Osteoblast (primary cell): ENCODE data around the gene APOA4. TPM values are rescaled to one million over a fixed set of nuclear protein-coding genes. Genes with fewer than 3 reads are reported as not detected.
A peak's percentile ranks its signal among the peaks of the same experiment; 100 is the strongest.
"Not testable (repeated sequence)": the region's sequence is repeated elsewhere in the genome, so short reads cannot be mapped to it uniquely, and the experiment has no call there.

Experiments
- DNase-seq: peaks from one replicate; pipeline ENCODE4 v3.0.0; 2011; ENCODE audit warnings: low spot score, mixed read lengths; ENCODE audit not compliant: insufficient read length; ENCODE audit errors: missing footprints
- H2AFZ ChIP-seq: 2 replicates; pipeline ENCODE4 v1.6.0; 2011; ENCODE audit warnings: mild to moderate bottlenecking, low read length
- H3K27ac ChIP-seq: 2 replicates; pipeline ENCODE4 v1.5.1; 2011; ENCODE audit warnings: mild to moderate bottlenecking, low read depth, low read length, moderate library complexity
- H3K27me3 ChIP-seq: 2 replicates; pipeline ENCODE4 v1.6.0; 2012; ENCODE audit warnings: mild to moderate bottlenecking, control low read depth, inconsistent platforms, low read length, moderate library complexity; ENCODE audit not compliant: insufficient read depth
- H3K36me3 ChIP-seq: 2 replicates; pipeline ENCODE4 v1.5.1; 2011; ENCODE audit warnings: mild to moderate bottlenecking, low read length, control low read depth, moderate library complexity; ENCODE audit not compliant: insufficient read depth
- H3K4me1 ChIP-seq: 2 replicates; pipeline ENCODE4 v1.5.1; 2011; ENCODE audit warnings: mild to moderate bottlenecking, low read length, control low read depth, moderate library complexity; ENCODE audit not compliant: insufficient read depth
- H3K4me2 ChIP-seq: 2 replicates; pipeline ENCODE4 v1.6.0; 2011; ENCODE audit warnings: mild to moderate bottlenecking, low read length; ENCODE audit not compliant: insufficient read depth
- H3K4me3 ChIP-seq: fragments of 200-600 bp; sonication (generic); 3 replicates; pipeline ENCODE4 v1.5.1; 2012; ENCODE audit warnings: mild to moderate bottlenecking, low read length, inconsistent platforms; ENCODE audit not compliant: insufficient read depth
- H3K79me2 ChIP-seq: 2 replicates; pipeline ENCODE4 v1.6.0; 2012; ENCODE audit warnings: mild to moderate bottlenecking, low read length, control low read depth, inconsistent platforms; ENCODE audit not compliant: insufficient read depth
- H3K9me3 ChIP-seq: 2 replicates; pipeline ENCODE4 v1.5.1; 2011; ENCODE audit warnings: low read depth, low read length, control low read depth
- H4K20me1 ChIP-seq: 2 replicates; pipeline ENCODE4 v1.6.0; 2012; ENCODE audit warnings: mild to moderate bottlenecking, low read length, control low read depth; ENCODE audit not compliant: insufficient read depth
- total RNA-seq: library from RNA; depleted of rRNA; stranded (reverse); fragments of >200 nt; gene quantifications from 2 replicates; pipeline ENCODE4 v1.2.3, GENCODE V29; 2012
- TF ChIP-seq, protein P1 (sequence below): IDR thresholded peaks from 2 replicates; pipeline ENCODE4 v1.5.1; 2011; ENCODE audit warnings: mild to moderate bottlenecking, low read depth, low read length, moderate library complexity; ENCODE audit errors: extremely low read depth

Gene APOA4
- total RNA-seq, 1 donor: not detected

- H3K4me2 ChIP-seq: peak overlapping the region; percentile 42
- peak overlapping the region; percentile 1 for H3K27ac ChIP-seq
These were observed 12.1 kb upstream of the APOA4 start for GRCh38 chr11:116835042-116835772.

GRCh38 chr11:116834535-116835041, 11.5 kb upstream of the APOA4 start:
- not testable (repeated sequence) for H3K27me3 ChIP-seq, DNase-seq, H3K27ac ChIP-seq, H3K4me1 ChIP-seq, H4K20me1 ChIP-seq, H3K36me3 ChIP-seq, H2AFZ ChIP-seq, H3K4me3 ChIP-seq, H3K9me3 ChIP-seq, H3K4me2 ChIP-seq, H3K79me2 ChIP-seq

More at GRCh38 chr11:116835042-116835772, 12.1 kb upstream of the APOA4 start:
- H4K20me1 ChIP-seq: no peaks in the 10 kb centered on the region
- H3K27me3 ChIP-seq: no peaks in the 10 kb centered on the region
- no peaks in the 10 kb centered on the region for H3K4me1 ChIP-seq
- TF ChIP-seq, protein P1, sequence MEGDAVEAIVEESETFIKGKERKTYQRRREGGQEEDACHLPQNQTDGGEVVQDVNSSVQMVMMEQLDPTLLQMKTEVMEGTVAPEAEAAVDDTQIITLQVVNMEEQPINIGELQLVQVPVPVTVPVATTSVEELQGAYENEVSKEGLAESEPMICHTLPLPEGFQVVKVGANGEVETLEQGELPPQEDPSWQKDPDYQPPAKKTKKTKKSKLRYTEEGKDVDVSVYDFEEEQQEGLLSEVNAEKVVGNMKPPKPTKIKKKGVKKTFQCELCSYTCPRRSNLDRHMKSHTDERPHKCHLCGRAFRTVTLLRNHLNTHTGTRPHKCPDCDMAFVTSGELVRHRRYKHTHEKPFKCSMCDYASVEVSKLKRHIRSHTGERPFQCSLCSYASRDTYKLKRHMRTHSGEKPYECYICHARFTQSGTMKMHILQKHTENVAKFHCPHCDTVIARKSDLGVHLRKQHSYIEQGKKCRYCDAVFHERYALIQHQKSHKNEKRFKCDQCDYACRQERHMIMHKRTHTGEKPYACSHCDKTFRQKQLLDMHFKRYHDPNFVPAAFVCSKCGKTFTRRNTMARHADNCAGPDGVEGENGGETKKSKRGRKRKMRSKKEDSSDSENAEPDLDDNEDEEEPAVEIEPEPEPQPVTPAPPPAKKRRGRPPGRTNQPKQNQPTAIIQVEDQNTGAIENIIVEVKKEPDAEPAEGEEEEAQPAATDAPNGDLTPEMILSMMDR: no peak
- no peaks in the 10 kb centered on the region for H3K36me3 ChIP-seq
- H3K79me2 ChIP-seq: no peaks in the 10 kb centered on the region
- no peak for DNase-seq
- peak overlapping the region; percentile 60 for H3K4me3 ChIP-seq
- H3K9me3 ChIP-seq: no peaks in the 10 kb centered on the region
- peak overlapping the region; percentile 35 for H2AFZ ChIP-seq

- no peak overlapping the region for H3K4me2 ChIP-seq
- no peaks in the 10 kb centered on the region for H3K36me3 ChIP-seq
- DNase-seq: no peak
- no peak overlapping the region for H3K4me3 ChIP-seq
- no peaks in the 10 kb centered on the region for H3K9me3 ChIP-seq
- H4K20me1 ChIP-seq: no peaks in the 10 kb centered on the region
- no peak overlapping the region for H3K27ac ChIP-seq
- H3K79me2 ChIP-seq: no peaks in the 10 kb centered on the region
- H3K27me3 ChIP-seq: no peaks in the 10 kb centered on the region
- no peak overlapping the region for H2AFZ ChIP-seq
- peaks cover 9% of the 10 kb centered on the region for H3K4me1 ChIP-seq
- TF ChIP-seq, protein P1: no peak
These were observed 10.9 kb upstream of the APOA4 start for GRCh38 chr11:116833816-116834534.

- TF ChIP-seq, protein P1: no peak
- no peak for DNase-seq
- no peak overlapping the region for H3K4me2 ChIP-seq
These were observed 10.3 kb upstream of the APOA4 start for GRCh38 chr11:116833491-116833815.

More at GRCh38 chr11:116833491-116833815, 10.3 kb upstream of the APOA4 start:
- peaks cover 9% of the 10 kb centered on the region for H3K4me1 ChIP-seq
- no peak overlapping the region for H2AFZ ChIP-seq
- H3K27ac ChIP-seq: no peak overlapping the region
- no peaks in the 10 kb centered on the region for H3K9me3 ChIP-seq
- no peaks in the 10 kb centered on the region for H4K20me1 ChIP-seq
- H3K36me3 ChIP-seq: no peaks in the 10 kb centered on the region
- H3K27me3 ChIP-seq: no peaks in the 10 kb centered on the region
- H3K79me2 ChIP-seq: no peaks in the 10 kb centered on the region
- H3K4me3 ChIP-seq: no peak overlapping the region
